Embryonic facial prominence (tissue), 1 donor: Measurements from ENCODE around the gene MID1.

Experiments used
- DNase-seq: peaks from one replicate; pipeline ENCODE4 v3.0.0-alpha.2; 2016; ENCODE audit errors: extremely low spot score

MID1 gene

DNA sequence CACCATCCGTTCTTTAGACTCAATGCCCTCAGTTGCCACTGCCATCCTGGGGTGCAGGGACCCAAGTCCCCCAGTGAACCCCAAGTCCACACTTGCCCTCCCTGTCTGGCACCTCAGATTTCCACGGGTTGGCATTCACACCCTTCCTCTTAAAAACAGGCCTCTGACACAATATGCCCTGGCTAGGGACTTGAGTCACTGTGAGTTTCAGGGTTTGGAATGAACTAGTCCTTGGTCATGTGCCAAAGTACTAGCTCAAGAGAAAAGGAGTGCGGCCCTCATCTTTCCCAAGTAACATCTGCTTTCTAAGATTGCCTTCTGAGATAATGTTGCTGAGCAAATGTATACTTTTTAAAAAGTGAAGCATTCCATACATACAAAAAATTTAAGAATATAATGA, 134.0 kb downstream of the MID1 start:
- no peak for DNase-seq

DNA sequence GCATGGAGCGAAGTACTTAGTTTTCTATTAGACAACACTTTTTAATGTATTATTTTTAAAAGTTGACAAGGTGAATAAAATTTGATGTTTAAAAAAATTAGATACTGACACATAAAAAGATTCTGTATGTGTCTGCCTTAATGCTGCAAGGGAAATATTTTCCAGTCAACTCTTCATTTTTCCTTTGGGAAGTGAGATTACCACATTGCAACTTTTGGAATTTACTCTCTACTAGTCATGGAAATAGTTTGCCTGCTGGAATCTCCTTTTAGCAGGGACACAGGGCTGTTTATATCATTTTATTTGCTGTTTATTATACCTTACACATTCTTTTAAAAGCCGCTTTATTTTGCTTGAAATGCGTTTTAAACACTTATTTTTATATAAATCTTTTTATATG, 135.1 kb downstream of the MID1 start:
- DNase-seq: no peak

DNA sequence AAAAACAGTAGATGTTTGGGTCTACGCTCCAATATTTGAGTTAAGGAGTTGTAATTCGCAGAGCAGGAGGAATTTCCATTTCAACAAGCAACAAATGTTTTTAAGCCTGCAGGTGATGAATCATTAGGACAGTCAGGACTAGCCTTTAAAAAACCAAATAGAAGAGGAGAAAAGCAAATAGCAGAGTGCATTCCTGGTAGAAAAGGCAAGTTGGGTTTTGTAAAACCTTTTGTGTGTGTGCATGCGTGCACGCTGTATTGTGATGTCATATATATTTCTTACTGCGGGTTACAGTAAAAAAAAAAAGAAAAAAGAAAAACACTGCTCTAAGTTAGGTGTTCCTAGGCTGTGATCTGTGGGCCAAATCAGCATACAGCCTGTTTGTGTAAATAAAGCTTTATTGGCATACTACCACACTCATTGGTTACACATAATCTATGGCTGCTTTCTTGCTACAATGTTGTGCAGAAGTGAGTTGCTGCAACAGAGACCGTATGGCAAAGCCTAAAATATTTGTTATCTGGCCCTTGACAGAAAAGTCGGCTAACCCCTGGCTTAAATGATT, 135.6 kb downstream of the MID1 start:
- no peak for DNase-seq

DNA sequence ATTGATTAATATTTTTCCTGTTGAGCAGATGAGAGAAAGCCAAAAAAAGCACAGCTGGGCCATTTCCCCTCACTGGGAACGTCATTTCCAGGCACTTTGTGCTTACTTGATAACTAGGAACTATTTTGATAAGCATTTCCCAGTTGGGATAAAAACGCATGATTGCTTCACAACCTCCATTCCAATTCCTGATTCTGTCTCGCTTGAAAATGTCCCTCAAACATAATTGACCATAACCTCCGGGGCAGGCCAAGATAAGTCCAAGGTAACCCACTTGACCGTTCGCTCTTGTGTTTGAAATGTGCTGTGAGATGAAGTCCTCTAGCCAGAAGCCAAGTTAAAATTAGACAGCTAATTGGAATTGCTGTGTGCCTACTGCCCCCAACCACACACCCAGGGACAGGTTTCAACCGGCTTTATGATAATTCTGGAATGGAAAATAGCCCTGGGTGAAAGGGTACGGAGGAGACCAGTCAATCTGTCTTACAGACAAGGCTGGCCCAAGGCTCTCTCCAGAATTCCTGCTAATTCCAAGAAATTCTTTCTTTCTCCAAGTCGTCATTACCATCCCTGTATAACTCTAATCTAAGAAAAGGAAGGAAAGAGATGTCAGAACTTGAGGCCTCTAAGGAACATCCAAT, 137.1 kb downstream of the MID1 start:
- DNase-seq: no peak

DNA sequence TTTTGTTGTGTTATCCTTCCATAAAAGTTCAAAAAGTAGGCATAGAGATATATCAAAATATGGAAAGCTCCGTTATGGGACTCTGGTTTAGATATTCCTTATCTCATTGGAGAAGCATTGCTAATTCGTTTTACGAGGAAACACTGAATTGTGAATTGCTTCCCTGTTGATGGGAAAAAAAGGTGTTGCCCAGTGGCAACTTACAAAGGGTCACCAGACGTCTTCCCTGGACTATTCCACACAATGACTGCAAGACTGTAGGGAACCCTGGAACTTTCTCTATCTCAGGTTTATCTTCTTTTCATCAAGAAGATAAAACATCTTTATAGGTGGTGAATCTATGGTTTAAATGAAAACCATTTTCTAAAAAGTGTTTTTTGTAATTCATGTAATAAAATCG, 137.7 kb downstream of the MID1 start:
- DNase-seq: no peak

DNA sequence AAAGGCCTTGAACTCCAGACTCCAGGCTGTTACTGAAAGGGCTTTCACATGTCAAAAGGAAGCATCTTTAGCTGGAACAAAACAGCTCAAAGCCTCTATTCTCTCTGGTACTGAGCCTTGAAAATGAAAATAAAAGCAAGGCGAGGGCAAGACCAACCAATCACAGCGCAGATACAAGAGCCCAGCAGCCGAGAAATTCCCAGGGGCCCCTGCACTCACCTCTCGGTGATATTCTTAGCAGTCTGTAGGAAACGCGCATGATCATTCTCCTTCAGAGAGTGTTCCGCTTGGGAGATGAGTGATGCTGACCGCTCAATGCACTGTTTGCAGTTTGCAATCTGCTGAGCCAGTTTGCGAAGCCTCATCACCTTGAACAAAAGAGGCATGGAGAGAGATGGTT, 138.1 kb downstream of the MID1 start:
- DNase-seq: no peak

DNA sequence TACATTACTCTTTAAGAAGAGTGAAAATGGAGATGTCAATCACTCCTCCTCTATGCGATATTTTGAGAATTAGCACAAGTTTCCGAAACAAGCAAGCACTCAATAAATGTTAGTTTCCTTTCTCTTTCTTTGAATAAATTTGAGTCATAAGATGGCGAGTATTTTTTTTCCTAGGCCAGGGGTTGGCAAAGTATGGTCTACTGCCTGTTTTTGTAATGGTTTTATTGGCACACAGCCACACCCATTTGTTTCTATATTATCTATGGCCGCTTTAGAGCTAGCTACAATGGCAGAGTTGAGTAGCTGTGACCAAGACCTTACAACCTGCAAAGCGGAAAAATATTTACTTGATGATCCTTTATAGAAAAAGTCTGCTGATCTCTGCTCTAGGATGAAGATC, 139.5 kb downstream of the MID1 start:
- DNase-seq: no peak

DNA sequence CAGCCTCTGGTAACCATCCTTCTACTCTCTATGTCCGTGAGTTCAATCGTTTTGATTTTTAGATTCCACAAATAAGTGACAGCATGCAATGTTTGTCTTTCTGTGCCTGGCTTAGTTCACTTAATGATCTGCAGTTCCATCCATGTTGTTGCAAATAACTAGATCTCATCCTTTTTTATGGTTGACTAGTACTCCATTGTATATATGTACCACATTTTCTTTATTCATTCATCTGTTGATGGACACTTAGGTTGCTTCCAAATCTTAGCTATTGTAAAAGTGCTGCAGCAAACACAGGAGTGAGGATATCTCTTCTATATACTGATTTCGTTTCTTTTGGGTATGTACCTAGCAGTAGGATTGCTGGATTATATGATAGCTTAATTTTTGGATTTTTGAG, 140.9 kb downstream of the MID1 start:
- DNase-seq: no peak

DNA sequence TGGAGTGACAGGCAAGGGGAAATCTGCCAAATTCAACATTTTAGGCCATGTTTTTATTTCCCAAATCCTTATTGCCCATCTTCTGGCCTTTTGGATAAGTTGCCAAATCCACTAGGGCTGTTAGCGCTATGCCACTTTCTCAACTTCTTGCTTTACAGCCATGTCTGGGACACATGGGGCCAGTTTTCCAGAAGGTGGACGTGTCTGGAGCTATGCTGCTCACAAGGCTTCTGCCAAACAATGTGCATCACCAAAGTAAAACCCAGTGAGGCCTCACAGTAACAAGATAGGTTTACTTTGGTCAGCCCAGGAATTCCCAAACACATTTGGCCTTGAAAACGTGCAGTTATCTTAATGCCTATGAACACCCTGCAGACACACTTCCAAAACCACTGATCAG, 142.9 kb downstream of the MID1 start:
- DNase-seq: no peak

DNA sequence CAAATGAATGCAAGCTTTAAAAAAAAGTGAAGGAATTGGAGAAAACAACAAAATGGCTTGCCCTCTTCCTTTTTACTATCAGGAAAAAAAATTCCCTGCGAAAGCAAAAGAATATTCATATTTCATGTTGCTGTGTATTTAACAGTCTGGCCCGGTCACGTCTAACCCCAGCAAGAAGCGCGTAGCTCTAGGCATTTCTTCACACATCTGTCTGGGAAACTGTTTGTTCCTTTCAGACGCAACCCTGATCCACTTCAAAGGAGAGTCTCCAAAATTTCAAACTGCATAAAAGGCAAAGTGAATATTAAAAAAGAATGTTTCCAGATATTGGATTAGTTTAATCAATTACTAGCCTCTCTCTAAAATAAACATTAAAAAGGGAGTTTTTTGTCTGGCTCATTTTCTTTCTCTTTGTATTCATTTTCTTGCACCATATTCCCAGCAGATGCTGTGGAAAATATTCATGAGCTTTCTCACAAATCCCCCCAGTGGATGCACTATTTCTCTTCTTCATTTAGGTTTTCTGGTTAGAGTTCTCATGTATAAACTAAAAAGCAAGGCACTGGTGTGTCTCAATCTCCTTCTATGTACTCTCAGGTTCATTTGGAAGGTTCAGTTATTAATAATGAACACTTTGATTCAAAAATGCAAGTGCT, 145.3 kb downstream of the MID1 start:
- DNase-seq: no peak

DNA sequence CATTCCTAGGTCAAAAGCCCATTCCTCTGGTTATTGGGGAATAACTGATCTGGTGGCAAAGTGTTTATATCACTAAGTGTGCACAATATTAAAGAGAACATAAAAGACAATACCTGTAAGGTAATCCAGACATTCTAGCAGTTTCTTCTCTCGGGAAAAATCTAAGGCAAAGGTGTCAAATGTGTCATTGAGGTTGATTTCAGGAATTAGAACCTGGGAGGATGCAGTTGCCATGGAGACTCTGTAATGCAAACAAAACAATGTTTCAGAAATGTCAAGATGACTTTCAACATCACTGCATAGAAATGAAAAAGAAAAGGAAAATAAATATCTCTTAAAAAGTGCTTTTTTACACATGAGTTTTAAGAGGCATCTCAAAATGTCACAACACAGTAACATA, 145.9 kb downstream of the MID1 start:
- DNase-seq: no peak

DNA sequence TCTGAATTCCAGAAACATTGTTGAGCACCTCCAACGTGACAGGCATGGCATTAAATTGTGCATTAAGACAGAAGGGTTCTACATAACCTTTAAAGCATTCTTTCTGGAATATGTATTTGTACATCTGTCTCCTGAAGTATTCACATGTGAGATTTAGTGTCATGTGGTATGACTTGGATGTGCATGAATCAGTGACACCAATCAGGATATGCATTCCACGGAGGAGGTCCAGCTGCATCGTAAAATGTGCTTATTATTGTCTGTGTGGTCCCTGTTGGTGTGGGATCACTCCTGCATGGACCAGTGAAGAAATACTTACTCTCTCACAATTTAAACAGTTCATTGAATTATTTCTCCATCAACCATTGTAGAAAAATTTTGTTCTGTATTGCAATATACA, 149.0 kb downstream of the MID1 start:
- DNase-seq: no peak

DNA sequence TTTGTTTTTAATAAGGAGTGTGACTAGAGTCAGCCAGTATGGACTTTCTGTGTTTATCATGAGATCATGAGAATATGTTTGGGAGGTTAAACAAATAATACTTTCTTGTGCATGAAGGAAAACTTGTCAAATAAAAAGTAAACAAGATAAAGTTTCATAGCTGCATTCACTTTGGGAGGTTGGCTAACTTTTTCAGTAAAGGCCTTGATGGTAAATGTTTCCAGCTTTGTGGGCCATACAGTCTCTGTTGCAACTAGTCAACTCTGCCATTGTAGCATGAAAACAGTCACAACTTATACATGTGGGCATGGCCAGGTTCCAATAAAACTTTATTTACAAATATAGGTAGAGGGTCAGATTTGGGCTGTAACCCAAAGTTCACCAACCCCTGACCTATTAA, 150.4 kb downstream of the MID1 start:
- DNase-seq: no peak

DNA sequence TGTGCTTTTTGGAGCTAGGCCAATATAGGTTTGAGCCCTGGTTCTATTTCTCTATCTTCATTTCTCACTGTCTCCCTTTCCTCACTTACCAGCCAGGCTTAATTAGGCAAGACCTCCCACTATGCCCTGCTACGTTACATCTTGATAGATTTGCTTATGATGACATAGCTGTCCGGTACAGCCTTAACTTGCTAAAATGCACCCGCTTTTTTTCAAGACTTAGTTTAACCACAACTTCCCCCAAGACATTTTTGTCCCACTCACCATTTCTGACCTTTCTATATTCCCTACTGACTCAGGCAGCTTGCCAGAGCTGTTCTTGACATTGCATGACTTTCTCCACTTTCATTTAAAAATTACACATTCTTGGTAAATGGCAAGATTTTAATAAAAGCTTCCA, 152.6 kb downstream of the MID1 start:
- no peak for DNase-seq

DNA sequence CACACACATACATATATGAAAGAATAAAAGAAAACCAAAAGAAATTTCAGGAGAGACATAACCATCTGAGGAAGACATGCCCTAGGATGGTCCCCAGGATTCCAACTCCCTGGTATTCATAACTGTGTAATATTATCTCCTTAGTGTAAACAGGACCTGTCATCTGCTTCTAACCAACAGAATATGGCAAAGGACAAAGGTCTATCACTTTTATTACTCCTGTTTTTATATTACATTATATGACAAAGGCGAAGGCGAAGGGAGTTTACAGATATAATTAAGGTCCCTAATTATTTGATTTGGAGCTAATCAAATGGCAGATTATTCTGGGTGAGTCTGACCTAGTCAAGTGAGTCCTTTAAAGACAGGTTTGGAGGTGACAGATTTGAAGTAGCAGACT, 155.1 kb downstream of the MID1 start:
- no peak for DNase-seq

DNA sequence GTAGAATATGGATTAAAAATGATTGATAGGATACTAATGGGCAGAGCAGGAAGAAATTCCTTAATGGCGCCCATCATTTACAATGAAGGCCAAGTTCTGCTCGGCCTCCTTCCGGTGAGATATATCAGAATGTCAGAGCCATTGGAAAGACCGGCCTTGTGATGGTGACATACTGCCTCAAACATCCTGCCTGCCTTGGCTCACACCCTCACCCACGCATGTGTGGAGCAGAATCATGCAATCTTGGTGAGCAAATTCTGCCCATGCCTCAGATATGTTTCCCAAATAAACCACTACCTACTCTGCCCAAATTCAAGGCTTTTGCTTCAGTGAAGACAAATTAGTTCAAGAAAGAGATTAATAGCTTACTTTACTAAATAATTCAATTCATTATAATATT, 163.3 kb downstream of the MID1 start:
- DNase-seq: no peak

DNA sequence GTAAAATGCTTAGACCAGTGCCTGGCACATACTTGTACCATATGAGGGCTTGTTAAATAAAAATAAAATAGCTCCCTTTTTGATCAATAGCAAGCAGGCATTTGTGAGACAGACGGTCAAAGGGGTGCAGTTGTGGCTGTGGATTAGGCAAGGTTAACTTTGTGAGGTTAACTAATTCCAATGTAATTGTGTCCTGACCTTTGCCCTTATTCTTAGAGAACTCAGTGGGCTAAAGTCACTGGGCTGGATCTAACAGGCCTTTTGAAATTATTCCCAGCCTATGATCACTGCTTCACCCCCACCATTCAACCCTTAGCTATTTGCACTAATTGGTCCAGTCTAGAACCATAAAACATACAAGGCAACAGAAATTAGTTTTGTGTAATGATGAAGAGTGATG, 166.4 kb downstream of the MID1 start:
- DNase-seq: no peak

DNA sequence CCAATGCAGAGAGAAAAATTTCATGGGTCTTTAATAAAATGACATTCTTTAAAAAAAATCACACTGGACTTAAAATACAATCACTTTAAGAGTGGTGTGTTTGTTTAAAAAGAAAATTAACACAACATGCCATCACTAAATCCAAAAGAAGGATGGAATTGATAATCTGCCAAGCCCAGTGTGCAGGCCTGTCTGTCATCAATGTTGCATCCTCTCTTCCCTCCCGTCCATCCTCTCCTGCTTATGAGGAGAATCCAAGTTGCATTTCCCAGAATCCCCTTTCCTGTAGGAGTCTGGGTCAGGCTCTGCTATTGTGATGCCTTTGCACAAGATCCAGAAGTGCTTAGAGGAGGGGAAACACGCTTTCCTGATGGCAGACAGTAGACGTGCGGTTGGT, 169.4 kb downstream of the MID1 start:
- DNase-seq: no peak

DNA sequence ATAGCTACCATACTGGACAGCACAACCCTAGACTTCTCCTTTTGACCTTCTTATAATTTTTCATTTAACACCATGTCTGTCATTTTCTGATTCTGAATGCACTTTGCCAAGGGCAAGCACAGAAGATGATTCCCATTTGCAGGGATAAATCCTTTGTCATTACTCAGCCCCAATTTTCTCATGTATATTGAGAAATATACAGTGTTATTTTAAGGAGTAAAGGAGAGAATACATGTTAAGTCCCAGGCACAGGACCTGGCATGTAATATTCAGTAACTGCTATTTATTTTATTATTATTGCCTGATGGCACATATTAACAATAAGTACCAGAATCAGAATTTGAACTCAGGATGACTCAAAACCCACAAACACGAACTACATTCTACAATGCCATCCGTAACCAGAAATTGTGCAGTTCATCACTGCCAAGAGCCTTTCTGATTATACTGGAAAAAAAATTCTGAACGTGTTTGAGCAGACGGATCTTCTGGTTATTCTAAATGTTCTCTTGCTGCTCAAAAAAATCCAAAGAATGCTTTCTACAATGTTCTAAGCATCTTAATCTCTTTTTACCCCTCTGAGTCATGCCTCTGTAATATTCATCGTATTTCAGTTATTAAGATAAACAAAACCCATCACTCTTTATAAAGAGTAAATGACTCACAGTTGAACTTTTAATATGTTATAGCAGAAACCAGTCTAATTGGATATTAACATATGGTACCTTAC, 170.0 kb downstream of the MID1 start:
- DNase-seq: no peak

DNA sequence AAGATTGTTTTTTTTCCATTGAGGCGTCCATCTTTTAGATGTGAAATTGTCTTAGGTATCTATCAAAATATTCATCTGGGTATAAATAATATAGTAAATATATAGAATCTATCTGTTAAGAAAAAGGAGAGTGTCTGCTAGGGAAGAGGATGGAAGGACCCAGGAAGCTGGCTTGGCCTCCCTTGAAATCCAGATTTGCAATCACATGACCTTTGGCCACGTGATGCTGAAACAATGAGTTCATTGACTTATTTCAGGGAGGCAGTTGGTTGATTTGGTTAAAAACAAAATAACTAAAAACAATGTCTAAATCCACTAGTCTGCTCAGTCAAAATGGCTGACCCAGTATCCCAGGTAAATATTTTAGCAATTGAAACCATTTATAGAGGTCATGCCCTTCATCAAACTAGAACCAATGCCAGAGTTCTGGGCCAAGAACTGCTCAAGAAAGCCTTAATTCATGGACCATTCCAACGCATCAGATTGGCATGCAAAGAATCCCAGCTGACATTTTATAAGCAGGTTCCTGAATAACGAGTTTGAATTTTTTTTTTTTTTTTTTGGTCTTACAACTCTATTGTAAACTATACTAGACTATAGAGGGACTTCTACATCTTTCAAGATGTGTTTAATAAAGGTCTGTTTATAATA, 172.7 kb downstream of the MID1 start:
- DNase-seq: no peak

DNA sequence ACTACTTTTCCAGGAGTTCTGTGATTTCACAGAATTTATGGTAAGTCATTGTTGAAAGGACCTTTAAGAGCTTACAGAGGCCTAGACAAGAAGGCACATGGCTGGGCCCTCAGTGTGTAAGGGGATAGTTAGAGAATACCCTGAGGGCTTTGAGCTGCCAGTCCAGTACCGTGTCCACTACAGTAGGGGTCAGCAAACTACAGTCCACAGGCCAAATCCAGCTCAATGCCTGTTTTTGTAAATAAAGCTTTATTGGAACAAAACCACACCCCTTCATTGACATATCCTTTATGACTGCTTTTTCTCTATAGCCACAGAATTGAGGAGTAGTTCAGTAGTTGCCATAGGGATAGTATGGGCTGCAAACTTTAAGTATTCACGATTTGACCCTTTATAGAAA, 176.2 kb downstream of the MID1 start:
- no peak for DNase-seq

DNA sequence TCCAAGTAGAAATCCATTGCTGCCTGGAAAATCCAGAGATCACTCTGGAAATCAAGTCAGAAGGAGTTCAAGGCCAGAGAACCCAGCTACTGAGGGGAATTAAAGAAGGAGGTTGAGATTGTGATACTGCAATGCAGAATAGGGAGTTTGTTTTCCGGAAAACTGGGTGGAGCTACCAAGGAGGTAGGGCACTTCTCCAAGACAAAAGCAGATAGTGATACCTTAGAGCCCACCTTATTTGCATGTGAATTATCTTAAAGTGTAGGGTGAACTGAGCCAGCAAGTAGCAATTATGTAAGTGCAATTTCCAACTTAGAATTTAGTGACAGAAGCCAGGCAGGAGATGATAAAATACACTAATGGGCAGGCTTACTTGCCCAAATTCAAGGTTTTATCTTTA, 178.9 kb downstream of the MID1 start:
- no peak for DNase-seq
